Loucy (cell line): ENCODE results near the gene CASKIN2.
"Not testable (repeated sequence)": the region's sequence is repeated elsewhere in the genome, so short reads cannot be mapped to it uniquely, and the experiment has no call there.

ENCODE experiments used
- H2AFZ ChIP-seq: fragments of 200-600 bp; sonication (generic); 2 replicates; pipeline ENCODE4 v1.6.0; 2016; ENCODE audit warnings: antibody characterized with exemption, mild to moderate bottlenecking, low read length, moderate library complexity
- H3F3A ChIP-seq: fragments of 200-600 bp; 2 replicates; pipeline ENCODE4 v1.6.0; 2016; ENCODE audit warnings: antibody characterized with exemption, low read depth, mild to moderate bottlenecking
- H3K27me3 ChIP-seq: fragments of 200-600 bp; sonication (generic); 2 replicates; pipeline ENCODE4 v1.6.1; 2014; ENCODE audit warnings: low read length, mild to moderate bottlenecking; ENCODE audit not compliant: insufficient read depth, poor library complexity, severe bottlenecking
- H3K36me3 ChIP-seq: fragments of 200-600 bp; sonication (generic); 2 replicates; pipeline ENCODE4 v1.6.1; 2016; ENCODE audit warnings: low read length; ENCODE audit not compliant: insufficient read depth
- H3K4me1 ChIP-seq: fragments of 200-600 bp; sonication (generic); 2 replicates; pipeline ENCODE4 v1.5.1; 2014; ENCODE audit warnings: low read length, mild to moderate bottlenecking; ENCODE audit not compliant: insufficient read depth, poor library complexity, severe bottlenecking
- H3K4me2 ChIP-seq: fragments of 200-600 bp; sonication (generic); 2 replicates; pipeline ENCODE4 v1.6.0; 2014; ENCODE audit warnings: antibody characterized with exemption, low read length, low read depth, mild to moderate bottlenecking; ENCODE audit not compliant: poor library complexity, severe bottlenecking
- H3K4me3 ChIP-seq: fragments of 200-600 bp; sonication (generic); 2 replicates; pipeline ENCODE4 v1.5.1; 2014; ENCODE audit warnings: low read length, mild to moderate bottlenecking, mixed read lengths; ENCODE audit not compliant: poor library complexity, severe bottlenecking
- H3K79me2 ChIP-seq: fragments of 200-600 bp; sonication (generic); 2 replicates; pipeline ENCODE4 v1.6.1; 2014; ENCODE audit warnings: low read length; ENCODE audit not compliant: insufficient read depth
- H3K9ac ChIP-seq: fragments of 200-600 bp; sonication (generic); 2 replicates; pipeline ENCODE4 v1.6.0; 2014; ENCODE audit warnings: mild to moderate bottlenecking, low read depth, low read length, moderate library complexity; ENCODE audit not compliant: poor library complexity, severe bottlenecking
- H3K9me2 ChIP-seq: fragments of 200-600 bp; sonication (generic); replicated peaks from 2 replicates; pipeline ENCODE4 v1.6.1; 2016; ENCODE audit warnings: low read depth, low read length, mixed read lengths
- H3K9me3 ChIP-seq: fragments of 200-600 bp; sonication (generic); 2 replicates; pipeline ENCODE4 v1.6.1; 2014; ENCODE audit warnings: mild to moderate bottlenecking, antibody characterized with exemption, low read length, low read depth; ENCODE audit not compliant: insufficient read depth
- H4K20me1 ChIP-seq: fragments of 200-600 bp; sonication (generic); 2 replicates; pipeline ENCODE4 v1.6.0; 2014; ENCODE audit warnings: antibody characterized with exemption, low read length, mild to moderate bottlenecking; ENCODE audit not compliant: insufficient read depth, poor library complexity, severe bottlenecking
- EZH2phosphoT487 ChIP-seq: fragments of 200-600 bp; IDR thresholded peaks from 2 replicates; pipeline ENCODE4 v1.6.1; 2018; ENCODE audit warnings: antibody characterized with exemption, mild to moderate bottlenecking, moderate library complexity, borderline replicate concordance
- TF ChIP-seq, protein P1 (sequence below): fragments of 200-600 bp; sonication (generic); conservative IDR thresholded peaks from 2 replicates; pipeline ENCODE4 v1.5.1; 2014; ENCODE audit warnings: mild to moderate bottlenecking, antibody characterized with exemption, low read length

Gene CASKIN2

DNA sequence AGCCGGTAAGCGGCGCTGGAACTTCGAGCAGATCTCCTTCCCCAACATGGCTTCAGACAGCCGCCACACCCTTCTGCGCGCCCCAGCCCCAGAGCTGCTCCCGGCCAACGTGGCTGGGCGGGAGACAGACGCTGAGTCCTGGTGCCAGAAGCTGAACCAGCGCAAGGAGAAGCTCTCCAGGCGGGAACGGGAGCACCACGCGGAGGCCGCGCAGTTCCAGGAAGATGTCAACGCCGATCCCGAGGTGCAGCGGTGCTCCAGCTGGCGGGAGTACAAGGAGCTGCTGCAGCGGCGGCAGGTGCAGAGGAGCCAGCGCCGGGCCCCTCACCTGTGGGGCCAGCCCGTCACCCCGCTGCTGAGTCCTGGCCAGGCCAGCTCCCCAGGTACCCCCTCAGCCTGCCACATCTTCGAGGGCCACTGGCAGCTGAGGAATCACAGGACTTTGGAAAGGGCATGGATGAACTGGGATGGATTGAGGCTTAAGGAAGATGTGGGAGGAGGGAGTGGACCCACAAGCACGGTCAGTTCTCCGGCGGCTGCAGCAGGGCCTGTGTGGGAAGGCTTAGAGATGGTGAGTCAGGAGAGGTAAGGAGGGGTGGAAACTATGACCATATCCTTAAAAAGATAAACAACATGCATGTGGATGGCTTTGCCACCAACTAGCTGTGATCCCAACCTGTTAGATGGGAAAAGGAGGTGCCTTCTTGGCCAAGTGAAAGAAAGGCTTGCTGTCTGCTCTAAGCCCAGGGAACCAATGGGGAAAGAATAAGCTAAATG is 6.8 kb upstream of the CASKIN2 start:
- Histone ChIP-seq H3K4me3 (no peak overlapping the region), H3K4me1 (peaks cover 19% of the 10 kb centered on the region), H3K27me3 (no peaks in the 10 kb centered on the region), H3K9me3 (no peaks in the 10 kb centered on the region), H3K4me2 (no peak overlapping the region), H3K36me3 (no peaks in the 10 kb centered on the region), H2AFZ (no peak overlapping the region), H3F3A (0 out of 2 replicates have a peak, but pooled peaks cover 3% of the 10 kb centered on the region), H4K20me1 (peaks cover 10% of the 10 kb centered on the region), H3K9ac (no peak overlapping the region), H3K9me2 (no peaks in the 10 kb centered on the region), H3K79me2 (peaks cover 6% of the 10 kb centered on the region; the same call in 1 of the 2 replicates)
- TF ChIP-seq EZH2phosphoT487, result no peak
- TF ChIP-seq, protein P1, sequence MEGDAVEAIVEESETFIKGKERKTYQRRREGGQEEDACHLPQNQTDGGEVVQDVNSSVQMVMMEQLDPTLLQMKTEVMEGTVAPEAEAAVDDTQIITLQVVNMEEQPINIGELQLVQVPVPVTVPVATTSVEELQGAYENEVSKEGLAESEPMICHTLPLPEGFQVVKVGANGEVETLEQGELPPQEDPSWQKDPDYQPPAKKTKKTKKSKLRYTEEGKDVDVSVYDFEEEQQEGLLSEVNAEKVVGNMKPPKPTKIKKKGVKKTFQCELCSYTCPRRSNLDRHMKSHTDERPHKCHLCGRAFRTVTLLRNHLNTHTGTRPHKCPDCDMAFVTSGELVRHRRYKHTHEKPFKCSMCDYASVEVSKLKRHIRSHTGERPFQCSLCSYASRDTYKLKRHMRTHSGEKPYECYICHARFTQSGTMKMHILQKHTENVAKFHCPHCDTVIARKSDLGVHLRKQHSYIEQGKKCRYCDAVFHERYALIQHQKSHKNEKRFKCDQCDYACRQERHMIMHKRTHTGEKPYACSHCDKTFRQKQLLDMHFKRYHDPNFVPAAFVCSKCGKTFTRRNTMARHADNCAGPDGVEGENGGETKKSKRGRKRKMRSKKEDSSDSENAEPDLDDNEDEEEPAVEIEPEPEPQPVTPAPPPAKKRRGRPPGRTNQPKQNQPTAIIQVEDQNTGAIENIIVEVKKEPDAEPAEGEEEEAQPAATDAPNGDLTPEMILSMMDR, result no peak

DNA sequence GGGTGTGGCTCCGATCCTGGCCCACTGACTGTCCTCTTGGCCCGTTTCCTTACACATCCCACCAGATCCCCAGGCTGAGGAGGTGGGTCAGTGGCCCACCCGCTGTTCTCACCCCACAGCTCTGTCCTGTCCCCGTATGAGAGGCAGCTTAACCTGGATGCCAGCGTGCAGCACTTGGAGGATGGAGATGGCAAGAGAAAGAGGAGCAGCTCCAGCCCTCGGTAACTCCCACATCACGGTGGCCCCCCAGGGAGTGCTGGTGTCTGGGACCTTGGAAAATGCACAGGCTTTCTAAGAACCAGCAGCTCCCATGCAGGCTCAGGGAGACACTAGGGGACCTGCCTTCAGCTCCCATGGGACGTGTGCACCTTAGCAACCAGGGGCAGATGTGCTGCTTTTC is 6.0 kb upstream of the CASKIN2 start:
- H3K79me2 ChIP-seq, result peaks cover 8% of the 10 kb centered on the region; the same call in 1 of the 2 replicates
- H3K4me2 ChIP-seq, result no peak overlapping the region
- no peaks in the 10 kb centered on the region for H3K36me3 ChIP-seq
- H3K4me1 ChIP-seq, result peaks cover 22% of the 10 kb centered on the region
- TF ChIP-seq, protein P1, result no peak
- TF ChIP-seq EZH2phosphoT487, result no peak
- peaks cover 13% of the 10 kb centered on the region for H4K20me1 ChIP-seq
- H3K9me3 ChIP-seq, result no peaks in the 10 kb centered on the region
- no peaks in the 10 kb centered on the region for H3K27me3 ChIP-seq
- H2AFZ ChIP-seq, result no peak overlapping the region
- H3F3A ChIP-seq, result 0 out of 2 replicates have a peak, but pooled peaks cover 3% of the 10 kb centered on the region
- H3K9me2 ChIP-seq, result no peaks in the 10 kb centered on the region
- no peak overlapping the region for H3K9ac ChIP-seq
- no peak overlapping the region for H3K4me3 ChIP-seq

DNA sequence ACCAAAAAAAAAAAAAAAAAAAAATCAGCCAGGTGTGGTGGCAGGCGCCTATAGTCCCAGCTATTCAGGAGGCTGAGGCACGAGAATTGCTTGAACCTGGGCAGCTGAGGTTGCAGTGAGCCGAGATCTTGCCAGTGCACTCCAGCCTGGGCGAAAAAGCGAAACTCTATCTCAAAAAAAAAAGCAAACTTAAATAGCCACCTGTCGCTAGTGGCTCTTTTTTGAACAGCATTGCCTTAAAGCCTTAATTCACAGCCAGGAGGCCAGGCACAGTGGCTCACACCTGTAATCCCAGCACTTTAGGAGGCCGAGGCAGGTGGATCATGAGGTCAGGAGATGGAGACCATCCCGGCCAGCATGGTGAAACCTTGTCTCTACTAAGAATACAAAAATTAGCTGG is 5.1 kb upstream of the CASKIN2 start:
- not testable (repeated sequence) for H3K79me2 ChIP-seq, H3F3A ChIP-seq, H3K4me2 ChIP-seq, H3K27me3 ChIP-seq, H3K36me3 ChIP-seq, H3K9me2 ChIP-seq, H3K9ac ChIP-seq, H2AFZ ChIP-seq, H3K4me3 ChIP-seq, H3K9me3 ChIP-seq
- Histone ChIP-seq H3K4me1 (peaks cover 25% of the 10 kb centered on the region), H4K20me1 (peaks cover 13% of the 10 kb centered on the region)
